UCSD-AML1 (cell line): ENCODE measurements around the gene PRR35.

Experiments
- DNase-seq: peaks from one replicate; lab custom pipeline; 2025; ENCODE audit not compliant: unreplicated experiment; lab: John Stamatoyannopoulos, UW

PRR35 gene

DNA sequence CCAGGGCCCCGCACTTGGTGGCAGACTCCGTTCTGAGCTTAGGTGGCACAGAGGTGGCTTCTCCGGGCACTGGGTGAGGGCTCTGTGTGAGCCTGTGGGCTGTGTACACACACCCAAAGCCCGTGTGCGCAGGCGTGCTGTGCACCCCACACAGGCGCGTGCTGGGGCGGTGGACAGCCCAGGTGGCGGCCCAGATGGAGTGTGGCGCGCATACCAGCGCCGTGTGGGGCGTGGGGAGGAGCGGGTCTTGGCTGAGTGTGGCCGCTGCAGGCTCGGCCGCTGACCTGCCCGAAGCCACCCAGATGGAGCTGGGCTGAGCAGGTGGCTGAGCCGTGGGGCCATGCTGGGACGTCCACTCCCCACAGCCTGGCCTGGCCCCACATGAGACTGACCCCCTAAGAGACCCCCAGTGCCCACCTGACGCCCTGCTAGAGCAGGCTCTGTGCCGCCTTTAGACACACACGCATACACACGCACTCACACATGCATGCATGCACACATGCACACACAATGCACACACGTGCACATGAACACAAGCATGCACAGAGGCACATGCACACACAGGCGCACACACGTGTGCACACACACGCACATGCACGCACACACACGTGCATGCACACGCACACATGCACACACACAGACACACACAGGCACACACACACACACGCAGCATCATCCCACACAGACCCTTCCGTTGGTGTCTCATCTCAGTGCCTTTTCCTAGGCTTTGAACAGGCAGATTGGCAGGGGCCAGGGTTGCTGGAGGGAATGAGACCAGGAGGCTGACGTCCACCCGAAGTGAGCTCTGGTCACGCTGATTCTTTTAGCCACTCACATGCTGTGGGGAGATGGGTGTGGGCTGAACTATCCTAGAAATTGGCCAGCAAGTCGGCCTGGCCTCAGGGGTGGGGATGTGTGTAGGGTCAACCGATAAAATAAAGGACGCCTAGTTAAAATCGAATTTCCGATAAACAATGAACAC, 2.1 kb downstream of the PRR35 start:
- no peak for DNase-seq

DNA sequence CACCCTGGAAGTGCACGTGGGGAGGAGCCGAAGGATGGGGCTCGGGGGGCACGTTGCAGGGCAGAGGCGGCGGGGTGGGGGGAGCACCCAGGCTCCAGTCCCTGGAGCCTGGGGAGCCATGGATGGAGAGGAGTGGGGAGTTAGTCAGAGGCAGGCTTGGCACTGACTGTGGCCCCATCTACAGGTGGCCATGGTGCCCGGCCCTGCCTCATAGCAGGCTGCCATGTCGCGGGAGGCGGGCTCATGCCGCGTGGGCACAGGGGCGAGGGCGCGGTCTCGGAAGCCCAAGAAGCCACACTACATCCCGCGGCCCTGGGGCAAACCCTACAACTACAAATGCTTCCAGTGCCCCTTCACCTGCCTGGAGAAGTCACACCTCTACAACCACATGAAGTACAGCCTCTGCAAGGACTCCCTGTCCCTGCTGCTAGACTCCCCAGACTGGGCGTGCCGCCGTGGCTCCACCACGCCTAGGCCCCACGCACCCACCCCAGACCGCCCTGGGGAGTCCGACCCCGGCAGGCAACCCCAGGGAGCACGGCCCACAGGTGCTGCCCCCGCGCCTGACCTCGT, 3.0 kb downstream of the PRR35 start:
- DNase-seq, result no peak

DNA sequence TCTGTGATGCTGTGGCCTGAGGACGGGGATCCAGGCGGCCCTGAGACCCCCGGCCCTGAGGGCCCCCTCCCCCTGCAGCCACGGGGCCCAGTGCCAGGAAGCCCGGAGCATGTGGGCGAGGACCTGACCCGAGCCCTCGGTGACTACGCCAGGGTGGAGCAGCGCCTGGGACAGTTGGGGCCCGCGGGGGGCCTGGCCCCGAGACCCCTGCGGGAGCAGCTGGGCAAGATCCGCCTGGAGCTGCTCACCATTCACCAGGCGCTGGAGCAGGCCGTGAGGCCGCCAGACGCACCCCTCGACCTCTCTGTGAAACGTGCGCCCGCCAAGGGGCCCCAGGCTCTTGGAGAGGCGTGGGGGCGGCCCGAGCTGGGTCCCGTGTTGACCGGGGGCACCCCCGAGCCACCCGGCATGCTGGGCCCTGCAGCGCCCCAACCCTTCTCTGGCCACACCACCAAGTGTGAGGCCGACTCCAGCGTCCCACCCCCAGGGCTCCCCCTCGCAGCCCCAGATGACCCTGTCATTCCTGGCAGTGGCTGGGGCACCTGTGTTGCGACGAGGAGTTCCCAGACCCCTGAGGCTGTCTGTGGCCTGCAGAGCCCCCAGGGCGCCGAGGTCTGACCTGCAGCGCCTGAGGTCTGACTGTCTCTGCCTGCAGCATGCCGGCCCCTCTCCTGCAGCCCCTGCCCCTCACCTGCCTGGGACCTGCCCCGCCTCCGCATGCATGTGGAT, 4.7 kb downstream of the PRR35 start:
- DNase-seq, result no peak

DNA sequence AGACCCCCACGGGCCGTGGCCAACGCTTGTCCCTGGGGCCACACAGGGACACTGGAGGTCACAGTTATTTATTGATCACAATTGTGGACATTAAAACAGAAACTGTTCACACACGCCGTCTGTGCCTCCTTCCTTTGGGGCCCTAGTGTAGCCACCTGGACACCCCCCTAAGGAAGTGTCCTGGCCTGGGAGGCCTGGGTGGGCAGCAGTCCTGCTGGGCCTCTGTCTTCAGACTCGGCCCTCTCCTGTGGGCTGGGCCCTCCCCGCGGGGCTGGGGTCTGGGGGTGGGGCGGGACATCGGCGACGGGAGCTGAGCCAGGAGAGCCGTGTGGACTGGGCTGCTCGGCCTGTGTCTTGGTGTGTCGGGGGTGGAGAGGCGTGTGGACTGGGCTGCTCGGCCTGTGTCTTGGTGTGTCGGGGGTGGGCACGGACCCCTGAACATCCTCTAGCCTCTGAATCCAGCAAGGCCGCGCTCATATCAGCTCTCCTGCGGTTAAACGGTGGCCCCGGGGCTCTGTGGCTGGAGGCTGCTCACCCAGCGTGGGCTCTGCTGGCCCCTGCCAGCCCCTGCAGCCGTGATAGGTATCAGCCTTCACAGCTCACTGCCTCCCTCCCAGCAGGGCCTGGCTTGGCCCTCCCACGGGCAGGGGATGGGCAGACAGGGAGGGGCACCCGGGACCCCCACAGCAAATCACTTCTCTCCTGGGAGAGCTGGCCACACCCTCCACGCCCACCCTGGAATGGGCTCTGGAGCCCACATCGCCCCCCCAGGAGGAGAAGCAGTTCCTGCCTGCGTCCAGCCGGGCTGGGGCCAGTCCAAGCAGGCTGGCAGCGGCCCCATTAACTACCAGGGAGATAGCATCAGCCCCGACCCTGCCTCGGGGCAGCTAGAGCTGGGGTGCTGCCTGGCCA, 5.5 kb downstream of the PRR35 start:
- no peak for DNase-seq

DNA sequence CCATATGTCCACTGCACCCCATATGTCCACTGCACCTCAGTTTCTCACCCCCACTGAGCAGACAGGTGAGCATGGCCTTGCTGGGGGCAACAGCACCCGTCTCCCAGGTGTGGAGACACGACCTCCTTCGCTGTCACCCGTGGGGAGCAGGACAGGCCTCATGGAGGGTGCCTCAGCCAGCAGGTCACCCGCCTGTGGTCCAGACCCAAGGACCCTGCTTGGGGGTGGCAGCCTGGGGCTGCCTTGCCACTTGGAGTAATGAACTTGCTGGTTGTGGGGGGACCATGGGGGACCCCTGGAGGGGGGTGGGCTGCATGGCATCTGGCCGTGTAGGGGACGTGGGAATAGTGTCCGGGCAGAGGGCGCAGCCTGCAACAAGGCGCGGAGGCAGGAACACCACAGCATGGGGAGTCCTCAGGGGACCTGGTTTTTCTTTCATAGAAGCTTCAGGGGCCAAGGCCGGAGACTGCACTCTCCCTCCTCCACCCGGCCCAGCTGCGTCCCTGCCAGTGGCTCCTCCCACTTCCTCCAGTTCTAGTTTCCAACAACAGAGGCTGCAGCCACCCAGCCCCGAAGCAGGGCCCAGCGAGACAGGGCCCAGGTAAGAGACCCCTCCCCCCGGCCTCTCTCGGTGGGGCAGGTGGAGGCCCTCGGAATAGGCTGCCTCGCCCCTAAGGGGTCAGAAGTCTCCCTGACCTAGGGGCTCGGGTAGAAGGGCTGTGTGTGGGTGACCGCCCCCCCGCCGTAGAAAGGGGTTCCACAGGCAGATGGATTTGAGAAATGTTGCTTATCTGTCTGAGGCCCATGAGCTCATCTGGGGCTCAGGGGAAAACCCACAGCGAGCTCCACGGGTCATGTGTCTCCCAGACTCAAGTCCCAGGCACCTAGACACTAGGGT, 6.5 kb downstream of the PRR35 start, which contains the start of gene NHLRC4:
Gene NHLRC4, plus strand, starts transcription at position 531 of the 898 bp plus-strand sequence. CDS start 1,043 bp downstream, outside the sequence.
- peak; percentile 71 for DNase-seq

DNA sequence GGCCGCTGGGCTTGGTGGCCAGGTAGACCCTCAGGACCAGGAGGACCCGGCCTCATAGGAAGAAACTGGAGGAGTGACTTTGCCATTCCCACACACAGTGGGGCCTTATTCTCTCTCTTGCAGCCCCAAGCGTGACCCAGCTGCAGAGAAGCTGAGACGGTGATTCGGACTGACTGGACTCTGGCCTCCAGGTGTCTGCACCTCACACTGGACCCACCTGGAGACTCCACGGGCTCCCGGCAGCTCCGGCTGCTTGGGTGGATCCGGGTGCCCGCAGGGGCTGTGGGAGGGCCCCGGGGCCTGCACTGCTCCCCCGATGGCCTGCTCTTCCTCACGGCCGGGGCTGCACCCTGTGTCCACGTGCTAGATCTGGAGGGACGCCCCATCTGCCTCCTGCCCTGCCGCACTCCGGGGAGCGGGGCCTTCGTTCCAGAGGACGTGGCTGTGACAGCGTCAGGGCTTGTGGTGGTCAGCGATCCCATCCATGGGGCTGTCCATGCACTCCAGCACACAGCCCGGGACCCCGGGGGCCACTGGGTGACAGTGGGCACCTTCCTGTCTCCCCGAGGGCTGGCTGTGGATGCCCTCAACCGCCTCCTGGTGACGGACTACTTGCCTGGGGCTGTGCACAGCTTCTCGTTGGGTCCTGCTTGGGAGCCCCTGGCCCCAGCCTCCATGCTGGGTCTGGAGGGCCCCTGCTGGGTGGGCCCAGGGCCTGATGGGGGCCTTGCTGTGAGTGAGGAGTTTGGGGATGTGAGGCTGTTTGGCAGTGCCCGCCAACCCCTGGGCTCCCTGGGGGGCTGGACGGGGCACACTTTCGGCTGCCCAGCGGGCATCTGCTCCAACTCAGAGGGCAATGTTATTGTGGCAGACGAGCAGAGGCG, 7.4 kb downstream of the PRR35 start:
- no peak for DNase-seq

DNA sequence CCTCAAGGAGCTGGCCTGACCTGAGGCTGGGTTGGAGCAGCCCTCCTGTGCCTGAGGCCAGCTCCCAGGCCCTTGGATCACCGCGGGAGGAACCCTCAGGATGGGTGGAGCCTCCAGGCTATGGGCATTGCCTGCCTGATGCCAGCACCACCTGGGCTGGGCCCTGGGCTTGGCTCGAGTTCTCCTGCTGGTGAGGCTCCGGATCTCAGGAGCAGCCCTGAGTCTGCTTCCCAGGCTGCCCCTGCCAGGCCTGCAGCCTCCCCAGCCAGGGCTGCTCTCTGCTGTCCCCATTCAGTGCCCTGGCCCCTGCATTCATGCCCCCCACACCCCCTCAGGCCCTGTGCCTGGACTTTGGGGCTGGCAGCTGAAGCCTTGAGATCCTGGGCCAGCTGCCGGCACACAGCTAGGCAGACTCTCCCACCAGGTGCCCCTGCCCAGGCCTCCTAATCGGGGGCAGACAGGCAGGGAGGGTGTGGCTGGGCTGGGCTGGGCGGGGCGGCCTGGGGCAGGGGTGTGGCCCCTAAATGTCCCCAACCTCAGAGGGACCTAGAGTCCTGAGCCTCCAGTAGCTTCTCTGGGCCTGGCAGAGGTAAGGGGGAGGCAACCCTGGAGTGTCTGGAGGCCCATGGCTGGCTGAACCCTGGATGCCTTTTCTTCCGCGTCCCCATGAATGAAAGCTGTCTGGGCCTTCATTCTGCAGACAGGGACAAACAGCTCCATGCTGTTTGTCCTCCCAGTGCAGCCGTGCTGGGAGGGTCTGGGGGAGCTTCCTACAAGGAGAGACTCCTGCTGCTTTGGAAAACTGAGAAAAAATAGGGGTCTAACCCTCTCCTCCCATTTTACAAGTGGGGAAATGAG, 8.4 kb downstream of the PRR35 start:
- no peak for DNase-seq

DNA sequence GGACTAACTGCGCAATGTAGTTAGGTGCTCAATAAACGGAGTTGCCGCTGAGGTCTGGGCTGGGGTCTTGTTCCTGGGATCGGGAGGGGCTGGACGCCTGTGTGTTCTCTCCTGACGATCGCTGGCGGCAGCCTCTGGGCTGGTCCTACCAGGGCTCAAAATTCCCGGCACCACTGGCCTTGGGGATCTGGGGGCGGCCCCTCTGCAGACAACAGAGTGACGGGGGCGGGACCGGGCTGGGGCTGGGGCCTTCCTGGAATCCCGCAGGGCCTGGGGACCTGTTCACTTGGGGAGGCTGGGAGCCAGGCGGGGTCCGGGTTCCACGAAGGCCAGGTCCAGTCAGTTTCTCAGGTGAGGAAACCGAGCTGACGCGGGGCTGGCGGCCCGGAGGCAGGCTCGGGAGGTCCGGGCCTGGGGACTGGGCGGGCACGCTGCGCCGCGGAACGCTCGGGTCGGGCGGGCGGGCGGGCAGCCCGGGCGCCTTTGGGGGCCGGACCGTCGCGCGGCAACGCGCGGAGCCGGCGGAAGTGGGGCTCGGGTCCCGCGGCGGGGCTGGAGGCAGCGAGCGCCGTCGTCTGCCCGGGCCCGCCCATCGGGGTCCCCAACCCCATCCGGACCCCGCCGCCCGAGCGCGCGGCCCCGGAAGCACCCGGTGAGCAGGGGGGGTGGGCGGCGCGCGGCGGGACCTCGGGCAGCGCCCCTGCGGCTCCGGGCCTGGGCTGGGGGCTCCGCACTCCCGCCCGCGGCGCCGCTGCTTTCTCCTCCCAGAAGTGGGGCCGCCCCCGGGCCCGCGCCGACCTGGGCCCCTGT, 9.5 kb downstream of the PRR35 start, which contains the start of gene PIGQ:
Gene PIGQ, plus strand, starts transcription at position 524 of the 810 bp plus-strand sequence. CDS start 4,107 bp downstream, outside the sequence.
- peak; percentile 79 for DNase-seq

DNA sequence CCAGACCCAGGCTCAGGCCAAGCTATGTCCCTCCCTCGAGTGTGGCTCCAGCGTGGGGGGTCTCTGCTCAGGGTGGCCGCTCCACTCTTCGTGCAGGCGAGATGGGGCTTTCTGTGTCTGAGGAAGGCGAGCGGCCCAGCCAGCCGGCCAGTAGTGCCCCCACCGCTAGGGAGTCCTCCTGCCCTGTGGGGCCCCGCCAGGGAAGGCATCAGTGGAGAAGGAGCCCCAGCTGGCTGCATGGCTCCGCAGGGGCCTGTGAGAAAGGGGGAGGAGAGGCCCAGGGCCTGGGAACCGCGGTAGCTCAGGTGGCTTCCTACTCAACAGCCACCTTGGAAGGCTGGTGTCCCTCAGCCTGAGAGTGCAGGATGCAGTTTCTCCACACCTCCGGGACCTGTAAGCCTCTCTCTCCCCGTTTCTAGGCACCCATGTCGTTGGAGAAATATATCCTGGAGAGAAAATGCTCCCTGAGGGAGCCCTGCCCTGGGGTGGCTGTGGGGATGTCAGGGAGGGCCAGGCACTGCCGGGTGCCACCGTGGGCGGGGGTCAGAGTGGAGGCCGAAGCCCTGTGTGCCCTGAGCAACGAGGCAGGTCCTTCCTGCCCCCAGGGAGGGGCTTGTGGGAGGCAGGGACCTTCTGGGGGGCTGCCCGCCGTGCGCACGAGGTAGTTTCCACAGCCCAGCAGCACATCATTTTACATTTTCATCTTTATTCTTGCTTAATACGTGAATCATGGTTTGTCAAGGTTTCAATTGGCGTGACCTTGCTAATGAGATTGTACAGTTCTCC, 12.9 kb downstream of the PRR35 start:
- DNase-seq, result no peak

DNA sequence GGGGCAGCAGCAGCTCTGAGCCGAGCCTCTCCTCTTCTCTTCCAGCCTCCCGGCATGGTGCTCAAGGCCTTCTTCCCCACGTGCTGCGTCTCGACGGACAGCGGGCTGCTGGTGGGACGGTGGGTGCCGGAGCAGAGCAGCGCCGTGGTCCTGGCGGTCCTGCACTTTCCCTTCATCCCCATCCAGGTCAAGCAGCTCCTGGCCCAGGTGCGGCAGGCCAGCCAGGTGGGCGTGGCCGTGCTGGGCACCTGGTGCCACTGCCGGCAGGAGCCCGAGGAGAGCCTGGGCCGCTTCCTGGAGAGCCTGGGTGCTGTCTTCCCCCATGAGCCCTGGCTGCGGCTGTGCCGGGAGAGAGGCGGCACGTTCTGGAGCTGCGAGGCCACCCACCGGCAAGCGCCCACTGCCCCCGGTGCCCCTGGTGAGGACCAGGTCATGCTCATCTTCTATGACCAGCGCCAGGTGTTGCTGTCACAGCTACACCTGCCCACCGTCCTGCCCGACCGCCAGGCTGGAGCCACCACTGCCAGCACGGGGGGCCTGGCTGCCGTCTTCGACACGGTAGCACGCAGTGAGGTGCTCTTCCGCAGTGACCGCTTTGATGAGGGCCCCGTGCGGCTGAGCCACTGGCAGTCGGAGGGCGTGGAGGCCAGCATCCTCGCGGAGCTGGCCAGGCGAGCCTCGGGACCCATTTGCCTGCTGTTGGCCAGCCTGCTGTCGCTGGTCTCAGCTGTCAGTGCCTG, 14.0 kb downstream of the PRR35 start:
- no peak for DNase-seq

DNA sequence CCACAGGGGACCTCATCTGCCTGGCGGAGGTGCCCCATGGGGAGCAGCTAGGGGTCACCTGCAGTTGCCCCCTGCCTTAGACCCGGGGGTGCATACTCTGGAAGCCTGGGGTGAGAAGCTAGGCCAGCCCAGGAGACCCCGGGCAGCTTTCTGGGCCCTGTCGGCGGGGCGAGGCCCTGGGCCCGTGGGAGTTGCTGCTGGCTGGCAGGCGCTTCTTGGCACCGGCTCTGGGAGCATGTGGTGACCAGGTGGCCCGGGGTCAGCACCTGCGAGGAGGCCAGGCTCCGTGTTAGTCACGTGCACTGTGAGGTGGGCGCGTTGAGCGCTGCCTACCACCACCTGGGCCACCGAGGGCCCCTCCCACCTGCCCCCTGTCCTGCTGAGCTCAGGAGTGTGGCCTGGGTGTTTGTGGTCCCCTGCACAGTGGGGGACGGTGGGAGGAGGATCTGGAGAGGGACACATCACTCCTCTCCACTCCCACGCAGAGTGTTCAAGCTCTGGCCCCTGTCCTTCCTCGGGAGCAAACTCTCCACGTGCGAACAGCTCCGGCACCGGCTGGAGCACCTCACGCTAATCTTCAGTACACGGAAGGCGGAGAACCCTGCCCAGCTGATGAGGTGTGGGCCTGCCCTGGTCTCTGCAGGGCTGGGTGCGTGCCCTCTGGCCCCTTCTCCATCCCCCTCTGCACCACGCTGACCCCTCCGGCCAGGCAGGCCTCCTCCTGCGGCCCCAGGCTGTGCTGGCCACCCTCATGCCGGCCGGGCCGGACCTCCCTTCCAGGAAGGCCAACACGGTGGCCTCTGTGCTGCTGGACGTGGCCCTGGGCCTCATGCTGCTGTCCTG, 15.4 kb downstream of the PRR35 start:
- DNase-seq, result no peak

DNA sequence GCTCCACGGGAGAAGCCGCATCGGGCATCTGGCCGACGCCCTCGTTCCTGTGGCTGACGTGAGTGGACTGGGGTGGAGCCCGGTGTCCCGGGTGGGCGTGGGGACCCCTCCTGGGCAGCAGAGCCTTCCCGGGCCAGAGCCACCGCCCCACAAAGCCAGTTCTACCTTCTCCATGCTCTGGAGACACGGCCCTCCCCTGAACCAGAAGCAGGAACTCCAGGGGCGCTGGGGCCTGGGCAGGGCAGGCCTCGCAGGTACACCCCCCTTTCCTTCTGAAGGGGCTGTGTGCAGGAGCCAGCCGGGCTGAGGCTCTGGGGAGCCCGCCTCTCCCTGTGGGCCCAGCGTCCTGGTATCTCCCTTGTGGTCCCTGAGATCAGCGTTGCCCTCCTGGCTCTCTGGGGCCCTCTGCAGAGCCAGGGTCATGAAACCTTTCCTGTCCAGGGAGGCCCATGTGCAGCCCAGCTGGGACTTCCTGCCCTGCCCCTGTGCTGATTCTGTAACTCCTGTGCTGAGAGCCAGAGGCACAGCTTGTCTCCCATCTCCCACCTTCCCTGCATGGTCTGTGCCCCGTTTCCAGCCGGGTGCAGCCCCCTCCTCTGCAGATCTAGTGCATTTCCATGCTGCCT, 16.1 kb downstream of the PRR35 start:
- DNase-seq, result no peak

DNA sequence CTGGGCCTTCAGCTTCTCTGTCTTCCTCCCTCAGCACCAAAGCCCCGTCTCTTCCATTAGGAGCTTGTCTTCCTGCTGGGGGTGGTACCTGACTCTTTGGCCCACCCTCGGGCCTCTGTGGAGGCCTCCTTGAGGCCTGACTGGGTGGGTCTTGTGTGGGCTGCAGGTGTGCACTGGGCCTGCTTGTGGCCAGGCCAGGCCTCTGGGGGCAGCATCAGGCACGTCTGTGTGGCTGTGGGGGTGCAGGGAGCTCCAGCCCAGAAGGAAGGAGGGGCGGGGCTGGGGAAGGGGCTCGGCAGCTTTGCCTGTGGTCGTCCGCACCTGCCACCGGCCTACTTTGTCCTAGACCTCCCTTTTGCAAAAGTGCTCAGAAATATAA, 16.6 kb downstream of the PRR35 start:
- DNase-seq, result no peak

DNA sequence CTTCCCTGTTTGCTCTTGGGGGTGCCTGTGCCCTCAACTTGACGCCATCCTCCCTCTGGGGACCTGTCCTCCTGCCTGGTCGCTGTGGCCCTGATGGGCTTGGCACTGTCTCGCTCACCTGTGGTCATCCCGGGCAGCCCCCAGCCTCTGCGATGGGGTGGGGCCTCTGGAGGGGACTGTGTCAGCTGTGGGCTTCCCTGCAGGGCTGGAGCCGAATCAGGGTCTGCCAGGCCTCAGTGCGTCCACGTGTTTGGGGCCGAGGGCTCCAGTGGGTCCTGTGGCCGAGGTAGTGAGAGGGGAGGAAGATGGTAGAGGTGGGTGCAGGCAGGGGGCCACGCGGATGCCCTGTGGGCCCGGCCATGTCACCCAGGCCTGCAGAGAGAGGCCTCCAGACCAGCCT, 17.6 kb downstream of the PRR35 start:
- DNase-seq, result no peak
